B cell (primary cell): ENCODE data around the gene RFC4.

Experiments used
- EZH2 ChIP-seq: IDR thresholded peaks from 2 replicates; pipeline ENCODE4 v1.6.1; 2012; ENCODE audit warnings: borderline replicate concordance, low read depth, mild to moderate bottlenecking, moderate library complexity, low read length; ENCODE audit not compliant: insufficient read depth, poor library complexity, severe bottlenecking
- TF ChIP-seq, protein P1 (sequence below): fragments of 200-600 bp; IDR thresholded peaks from one replicate; pipeline ENCODE4 v1.8.0; 2022; ENCODE audit warnings: antibody characterized with exemption, mild to moderate bottlenecking

DNA sequence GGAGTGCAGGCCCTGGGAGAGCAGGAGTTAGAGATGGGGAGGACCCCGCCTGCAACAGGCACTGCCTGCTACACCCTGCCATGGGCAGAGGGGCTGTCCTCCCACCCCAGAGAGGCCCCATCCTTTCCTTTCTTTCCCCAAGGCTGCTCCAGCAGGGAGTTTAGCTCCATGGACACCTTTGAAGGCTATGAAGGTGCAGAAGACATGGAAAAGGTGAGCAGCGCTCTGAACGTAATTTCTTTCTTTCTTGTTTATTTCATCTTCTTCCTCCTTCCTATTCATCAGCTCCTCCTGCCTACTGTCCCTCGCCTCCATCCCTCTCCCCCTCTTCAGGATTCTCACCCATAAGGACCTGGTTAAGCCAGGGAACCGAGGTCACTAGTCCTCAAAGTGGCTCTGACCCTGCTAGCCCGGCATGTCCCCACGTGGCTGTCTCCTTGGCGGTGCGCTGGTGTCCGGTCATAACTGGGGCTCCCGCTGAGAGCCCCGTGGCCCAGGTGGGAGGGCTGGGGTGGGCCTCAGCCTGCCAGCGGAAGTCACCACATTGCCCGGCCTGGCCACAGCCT lies 20.2 kb upstream of the RFC4 start:
- TF ChIP-seq, protein P1, sequence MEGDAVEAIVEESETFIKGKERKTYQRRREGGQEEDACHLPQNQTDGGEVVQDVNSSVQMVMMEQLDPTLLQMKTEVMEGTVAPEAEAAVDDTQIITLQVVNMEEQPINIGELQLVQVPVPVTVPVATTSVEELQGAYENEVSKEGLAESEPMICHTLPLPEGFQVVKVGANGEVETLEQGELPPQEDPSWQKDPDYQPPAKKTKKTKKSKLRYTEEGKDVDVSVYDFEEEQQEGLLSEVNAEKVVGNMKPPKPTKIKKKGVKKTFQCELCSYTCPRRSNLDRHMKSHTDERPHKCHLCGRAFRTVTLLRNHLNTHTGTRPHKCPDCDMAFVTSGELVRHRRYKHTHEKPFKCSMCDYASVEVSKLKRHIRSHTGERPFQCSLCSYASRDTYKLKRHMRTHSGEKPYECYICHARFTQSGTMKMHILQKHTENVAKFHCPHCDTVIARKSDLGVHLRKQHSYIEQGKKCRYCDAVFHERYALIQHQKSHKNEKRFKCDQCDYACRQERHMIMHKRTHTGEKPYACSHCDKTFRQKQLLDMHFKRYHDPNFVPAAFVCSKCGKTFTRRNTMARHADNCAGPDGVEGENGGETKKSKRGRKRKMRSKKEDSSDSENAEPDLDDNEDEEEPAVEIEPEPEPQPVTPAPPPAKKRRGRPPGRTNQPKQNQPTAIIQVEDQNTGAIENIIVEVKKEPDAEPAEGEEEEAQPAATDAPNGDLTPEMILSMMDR: no peak
- TF ChIP-seq EZH2: no peak
